Loucy (cell line): Measurements from ENCODE around the gene RALGPS1.

ENCODE experiments used
- H2AFZ ChIP-seq: fragments of 200-600 bp; sonication (generic); 2 replicates; pipeline ENCODE4 v1.6.0; 2016; ENCODE audit warnings: antibody characterized with exemption, mild to moderate bottlenecking, low read length, moderate library complexity
- H3F3A ChIP-seq: fragments of 200-600 bp; 2 replicates; pipeline ENCODE4 v1.6.0; 2016; ENCODE audit warnings: antibody characterized with exemption, low read depth, mild to moderate bottlenecking
- H3K27me3 ChIP-seq: fragments of 200-600 bp; sonication (generic); 2 replicates; pipeline ENCODE4 v1.6.1; 2014; ENCODE audit warnings: low read length, mild to moderate bottlenecking; ENCODE audit not compliant: insufficient read depth, poor library complexity, severe bottlenecking
- H3K36me3 ChIP-seq: fragments of 200-600 bp; sonication (generic); 2 replicates; pipeline ENCODE4 v1.6.1; 2016; ENCODE audit warnings: low read length; ENCODE audit not compliant: insufficient read depth
- H3K4me1 ChIP-seq: fragments of 200-600 bp; sonication (generic); 2 replicates; pipeline ENCODE4 v1.5.1; 2014; ENCODE audit warnings: low read length, mild to moderate bottlenecking; ENCODE audit not compliant: insufficient read depth, poor library complexity, severe bottlenecking
- H3K4me2 ChIP-seq: fragments of 200-600 bp; sonication (generic); 2 replicates; pipeline ENCODE4 v1.6.0; 2014; ENCODE audit warnings: antibody characterized with exemption, low read length, low read depth, mild to moderate bottlenecking; ENCODE audit not compliant: poor library complexity, severe bottlenecking
- H3K4me3 ChIP-seq: fragments of 200-600 bp; sonication (generic); 2 replicates; pipeline ENCODE4 v1.5.1; 2014; ENCODE audit warnings: low read length, mild to moderate bottlenecking, mixed read lengths; ENCODE audit not compliant: poor library complexity, severe bottlenecking
- H3K79me2 ChIP-seq: fragments of 200-600 bp; sonication (generic); 2 replicates; pipeline ENCODE4 v1.6.1; 2014; ENCODE audit warnings: low read length; ENCODE audit not compliant: insufficient read depth
- H3K9ac ChIP-seq: fragments of 200-600 bp; sonication (generic); 2 replicates; pipeline ENCODE4 v1.6.0; 2014; ENCODE audit warnings: mild to moderate bottlenecking, low read depth, low read length, moderate library complexity; ENCODE audit not compliant: poor library complexity, severe bottlenecking
- H3K9me2 ChIP-seq: fragments of 200-600 bp; sonication (generic); replicated peaks from 2 replicates; pipeline ENCODE4 v1.6.1; 2016; ENCODE audit warnings: low read depth, low read length, mixed read lengths
- H3K9me3 ChIP-seq: fragments of 200-600 bp; sonication (generic); 2 replicates; pipeline ENCODE4 v1.6.1; 2014; ENCODE audit warnings: mild to moderate bottlenecking, antibody characterized with exemption, low read length, low read depth; ENCODE audit not compliant: insufficient read depth
- H4K20me1 ChIP-seq: fragments of 200-600 bp; sonication (generic); 2 replicates; pipeline ENCODE4 v1.6.0; 2014; ENCODE audit warnings: antibody characterized with exemption, low read length, mild to moderate bottlenecking; ENCODE audit not compliant: insufficient read depth, poor library complexity, severe bottlenecking
- EZH2phosphoT487 ChIP-seq: fragments of 200-600 bp; IDR thresholded peaks from 2 replicates; pipeline ENCODE4 v1.6.1; 2018; ENCODE audit warnings: antibody characterized with exemption, mild to moderate bottlenecking, moderate library complexity, borderline replicate concordance
- TF ChIP-seq, protein P1 (sequence below): fragments of 200-600 bp; sonication (generic); conservative IDR thresholded peaks from 2 replicates; pipeline ENCODE4 v1.5.1; 2014; ENCODE audit warnings: mild to moderate bottlenecking, antibody characterized with exemption, low read length

Gene RALGPS1

GRCh38 chr9:127087411-127087810, 172.8 kb downstream of the RALGPS1 start:
- H3K27me3 ChIP-seq, result no peaks in the 10 kb centered on the region
- no peaks in the 10 kb centered on the region for H4K20me1 ChIP-seq
- TF ChIP-seq EZH2phosphoT487, result no peak
- TF ChIP-seq, protein P1, sequence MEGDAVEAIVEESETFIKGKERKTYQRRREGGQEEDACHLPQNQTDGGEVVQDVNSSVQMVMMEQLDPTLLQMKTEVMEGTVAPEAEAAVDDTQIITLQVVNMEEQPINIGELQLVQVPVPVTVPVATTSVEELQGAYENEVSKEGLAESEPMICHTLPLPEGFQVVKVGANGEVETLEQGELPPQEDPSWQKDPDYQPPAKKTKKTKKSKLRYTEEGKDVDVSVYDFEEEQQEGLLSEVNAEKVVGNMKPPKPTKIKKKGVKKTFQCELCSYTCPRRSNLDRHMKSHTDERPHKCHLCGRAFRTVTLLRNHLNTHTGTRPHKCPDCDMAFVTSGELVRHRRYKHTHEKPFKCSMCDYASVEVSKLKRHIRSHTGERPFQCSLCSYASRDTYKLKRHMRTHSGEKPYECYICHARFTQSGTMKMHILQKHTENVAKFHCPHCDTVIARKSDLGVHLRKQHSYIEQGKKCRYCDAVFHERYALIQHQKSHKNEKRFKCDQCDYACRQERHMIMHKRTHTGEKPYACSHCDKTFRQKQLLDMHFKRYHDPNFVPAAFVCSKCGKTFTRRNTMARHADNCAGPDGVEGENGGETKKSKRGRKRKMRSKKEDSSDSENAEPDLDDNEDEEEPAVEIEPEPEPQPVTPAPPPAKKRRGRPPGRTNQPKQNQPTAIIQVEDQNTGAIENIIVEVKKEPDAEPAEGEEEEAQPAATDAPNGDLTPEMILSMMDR, result no peak
- H2AFZ ChIP-seq, result no peak overlapping the region
- H3K9me3 ChIP-seq, result no peaks in the 10 kb centered on the region
- H3K9ac ChIP-seq, result no peak overlapping the region
- no peaks in the 10 kb centered on the region for H3K4me1 ChIP-seq
- H3K79me2 ChIP-seq, result no peaks in the 10 kb centered on the region
- no peak overlapping the region for H3K4me3 ChIP-seq
- no peaks in the 10 kb centered on the region for H3K9me2 ChIP-seq
- no peaks in the 10 kb centered on the region for H3F3A ChIP-seq
- no peaks in the 10 kb centered on the region for H3K36me3 ChIP-seq
- no peak overlapping the region for H3K4me2 ChIP-seq

DNA sequence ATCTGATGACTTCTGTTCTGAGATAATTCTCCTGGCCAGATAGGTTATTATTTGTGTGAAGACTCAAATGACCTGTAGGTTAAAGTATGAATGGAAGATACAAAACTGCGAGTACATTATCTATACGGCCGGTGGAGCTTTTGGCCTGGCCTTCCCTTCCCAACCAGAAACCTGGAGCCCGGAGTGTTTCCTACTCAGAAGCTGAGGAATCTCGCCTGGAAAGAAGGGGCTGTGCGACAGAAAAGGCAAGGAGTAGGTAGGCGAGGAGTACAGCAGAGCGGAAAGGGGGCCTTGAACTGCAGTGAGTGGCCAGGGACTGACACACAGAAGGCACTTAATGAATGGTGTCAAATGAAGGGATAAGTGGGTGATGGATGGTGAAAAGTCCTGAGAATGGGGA, 173.3 kb downstream of the RALGPS1 start:
- TF ChIP-seq, protein P1, result no peak
- TF ChIP-seq EZH2phosphoT487, result no peak

DNA sequence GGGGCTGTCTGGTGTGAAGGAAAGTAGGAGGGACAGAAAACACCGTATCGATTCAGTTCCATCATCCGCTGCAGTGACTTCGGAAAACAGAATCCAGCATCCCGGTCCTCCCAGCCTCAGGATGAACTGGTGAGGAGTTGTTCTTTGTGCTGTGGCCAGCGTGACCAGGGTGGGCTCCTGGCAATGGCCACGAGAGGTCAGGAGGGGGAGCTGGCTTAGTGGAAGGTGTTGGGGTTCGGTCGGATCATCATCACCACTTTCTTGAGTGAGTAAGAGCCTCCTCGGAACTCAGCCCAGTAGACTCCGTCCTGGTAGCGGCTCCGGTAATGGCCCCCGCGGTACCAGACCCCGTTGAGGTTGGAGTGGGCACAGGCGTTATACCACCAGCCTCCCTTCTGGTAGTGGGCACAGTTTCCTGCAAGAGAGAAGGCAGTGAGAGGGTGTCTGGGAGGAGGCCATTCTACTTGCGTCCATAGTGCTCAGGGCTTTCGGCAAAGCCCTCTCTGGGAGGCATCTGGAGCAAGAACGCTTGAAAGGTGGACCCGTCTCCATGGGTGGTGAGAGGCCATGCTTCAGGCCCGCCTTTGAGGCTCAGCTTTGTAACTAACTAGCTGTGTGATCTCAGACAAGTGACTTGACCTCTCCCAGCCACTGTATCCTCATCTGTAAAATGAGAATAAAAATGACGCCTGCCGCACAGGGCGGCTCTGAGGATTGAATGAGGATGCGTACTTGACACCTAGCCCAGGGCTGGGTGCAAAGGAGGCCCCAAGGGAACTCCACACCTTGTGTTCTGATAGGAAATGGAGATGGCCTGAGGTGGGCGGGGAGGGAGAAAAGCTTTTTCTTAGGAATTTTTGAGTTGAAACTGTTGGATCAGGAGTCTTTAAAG, 174.4 kb downstream of the RALGPS1 start:
- Histone ChIP-seq H3K27me3 (no peaks in the 10 kb centered on the region), H3K4me1 (no peaks in the 10 kb centered on the region), H2AFZ (no peak overlapping the region), H3K9me3 (no peaks in the 10 kb centered on the region), H3F3A (no peaks in the 10 kb centered on the region), H3K79me2 (no peaks in the 10 kb centered on the region), H3K4me3 (no peak overlapping the region), H3K4me2 (no peak overlapping the region), H3K9me2 (no peaks in the 10 kb centered on the region), H3K9ac (no peak overlapping the region), H3K36me3 (no peaks in the 10 kb centered on the region), H4K20me1 (no peaks in the 10 kb centered on the region)
- TF ChIP-seq, protein P1, result no peak
- TF ChIP-seq EZH2phosphoT487, result no peak

More for the DNA sequence above, 173.3 kb downstream of the RALGPS1 start:
- no peak overlapping the region for H3K4me2 ChIP-seq
- H3K9me3 ChIP-seq, result no peaks in the 10 kb centered on the region
- no peak overlapping the region for H3K4me3 ChIP-seq
- no peaks in the 10 kb centered on the region for H3F3A ChIP-seq
- no peaks in the 10 kb centered on the region for H4K20me1 ChIP-seq
- no peak overlapping the region for H3K9ac ChIP-seq
- H3K27me3 ChIP-seq, result no peaks in the 10 kb centered on the region
- H3K9me2 ChIP-seq, result no peaks in the 10 kb centered on the region
- no peaks in the 10 kb centered on the region for H3K79me2 ChIP-seq
- H3K36me3 ChIP-seq, result no peaks in the 10 kb centered on the region
- H3K4me1 ChIP-seq, result no peaks in the 10 kb centered on the region
- no peak overlapping the region for H2AFZ ChIP-seq
